Hepatic stellate cell (primary cell): ENCODE results near the gene TMEM114.
A peak's percentile ranks its signal among the peaks of the same experiment; 100 is the strongest.

Experiments used
- DNase-seq: peaks from one replicate; pipeline ENCODE4 v3.0.0; 2011; ENCODE audit warnings: low spot score

Gene TMEM114

GRCh38 chr16:8589900-8590688, at the start of gene TMEM114:
Gene TMEM114 (minus strand): TSS chr16:8590511. CDS start chr16:8589838, 673 bp downstream.
- DNase-seq, result no peak

GRCh38 chr16:8639694-8640093, 49.4 kb upstream of the TMEM114 start:
- no peak for DNase-seq

GRCh38 chr16:8634991-8635736, 44.9 kb upstream of the TMEM114 start:
- DNase-seq, result peak; percentile 41

GRCh38 chr16:8632675-8633182, 42.4 kb upstream of the TMEM114 start:
- DNase-seq, result no peak

GRCh38 chr16:8631818-8632465, 41.6 kb upstream of the TMEM114 start:
- no peak for DNase-seq

- DNase-seq, result no peak
These were observed 41.1 kb upstream of the TMEM114 start for GRCh38 chr16:8631373-8631772.

- no peak for DNase-seq
These were observed 40.1 kb upstream of the TMEM114 start for GRCh38 chr16:8630255-8630953.

- no peak for DNase-seq
These were observed 38.8 kb upstream of the TMEM114 start for GRCh38 chr16:8628981-8629725.

GRCh38 chr16:8627456-8627855, 37.1 kb upstream of the TMEM114 start:
- no peak for DNase-seq

GRCh38 chr16:8626946-8627345, 36.6 kb upstream of the TMEM114 start:
- DNase-seq, result no peak

GRCh38 chr16:8625491-8626087, 35.3 kb upstream of the TMEM114 start:
- no peak for DNase-seq

- DNase-seq, result peak; percentile 26
These were observed 33.3 kb upstream of the TMEM114 start for GRCh38 chr16:8623634-8624033.

- DNase-seq, result no peak
These were observed 32.0 kb upstream of the TMEM114 start for GRCh38 chr16:8622315-8622656.

- DNase-seq, result peak; percentile 97
These were observed 31.4 kb upstream of the TMEM114 start, which contains the start of gene METTL22 for GRCh38 chr16:8621572-8622314. Gene METTL22 (plus strand): TSS chr16:8621698. CDS start chr16:8625666, 3,968 bp downstream.

- no peak for DNase-seq
These were observed 30.9 kb upstream of the TMEM114 start for GRCh38 chr16:8621222-8621571.

GRCh38 chr16:8620535-8620934, 30.2 kb upstream of the TMEM114 start:
- DNase-seq, result no peak

GRCh38 chr16:8619671-8620370, 29.5 kb upstream of the TMEM114 start:
- DNase-seq, result no peak

- no peak for DNase-seq
These were observed 24.2 kb upstream of the TMEM114 start for GRCh38 chr16:8614435-8615029.
